Caco-2 (cell line): ENCODE data around the gene ULK3. TPM values are rescaled to one million over a fixed set of nuclear protein-coding genes. Genes with fewer than 3 reads are reported as not detected.

Experiments used
- BruUV-seq: library from RNA; stranded (reverse); fragments of 400-500 nt; replicated peaks from 2 replicates; lab custom pipeline; 2021; lab: Mats Ljungman, UMichigan
- CTCF ChIA-PET: fragments of 300-600 bp; sonication (Branson Sonifier 250); formaldehyde crosslinking; loops from one replicate; lab custom pipeline; 2022; ENCODE audit warnings: antibody characterized with exemption; lab: Charles Lee
- POLR2A ChIA-PET: fragments of 300-600 bp; sonication (Branson Sonifier 250); formaldehyde crosslinking; loops from one replicate; lab custom pipeline; 2022; ENCODE audit warnings: antibody characterized with exemption; lab: Charles Lee
- DNase-seq, 2 experiments: peaks; one replicate each; pipeline versions ENCODE4 v3.0.0 to v3.0.0-alpha.2; 2020 to 2022
- H3K27me3 ChIP-seq: replicated peaks from 2 replicates; pipeline ENCODE4 v1.6.0; 2011; ENCODE audit warnings: low read length; ENCODE audit not compliant: control insufficient read depth, insufficient read depth
- H3K36me3 ChIP-seq: 2 replicates; pipeline ENCODE4 v1.5.1; 2011; ENCODE audit warnings: low read length; ENCODE audit not compliant: control insufficient read depth, insufficient read depth
- H3K4me1 ChIP-seq: fragments of 250-450 bp; sonication (Bioruptor Pico); 2 replicates; pipeline ENCODE4 v1.5.1; 2020; ENCODE audit warnings: mild to moderate bottlenecking
- H3K4me3 ChIP-seq: 2 replicates; pipeline ENCODE4 v1.5.1; 2011; ENCODE audit warnings: low read depth, mild to moderate bottlenecking, control low read depth, low read length
- H3K9me3 ChIP-seq: fragments of 250-450 bp; sonication (Bioruptor Pico); 2 replicates; pipeline ENCODE4 v1.5.1; 2020; ENCODE audit warnings: mild to moderate bottlenecking, moderate library complexity
- H3K27ac Mint-ChIP-seq: one replicate; pipeline ENCODE4 v1.8.0; 2022; ENCODE audit warnings: mixed read lengths; ENCODE audit not compliant: unreplicated experiment
- H3K27me3 Mint-ChIP-seq: one replicate; pipeline ENCODE4 v1.8.0; 2022; ENCODE audit warnings: mixed read lengths; ENCODE audit not compliant: insufficient read depth, unreplicated experiment
- H3K36me3 Mint-ChIP-seq: one replicate; pipeline ENCODE4 v1.8.0; 2022; ENCODE audit warnings: mild to moderate bottlenecking, mixed read lengths; ENCODE audit not compliant: insufficient read depth, unreplicated experiment
- H3K4me1 Mint-ChIP-seq: one replicate; pipeline ENCODE4 v1.8.0; 2022; ENCODE audit warnings: low read depth, mixed read lengths; ENCODE audit not compliant: unreplicated experiment
- H3K4me3 Mint-ChIP-seq: one replicate; pipeline ENCODE4 v1.8.0; 2022; ENCODE audit warnings: mild to moderate bottlenecking, moderate library complexity, mixed read lengths; ENCODE audit not compliant: unreplicated experiment
- H3K9me3 Mint-ChIP-seq: one replicate; pipeline ENCODE4 v1.8.0; 2022; ENCODE audit warnings: mixed read lengths; ENCODE audit not compliant: unreplicated experiment
- CTCF ChIP-seq, 2 experiments: fragments of 200-600 bp in 1 of 2; IDR thresholded peaks; 1 replicate in 1 of 2; 2 replicates in 1 of 2; pipeline versions ENCODE4 v1.5.1 to v1.8.0; 2011 to 2022; ENCODE audit warnings: antibody characterized with exemption in 1 of 2, control low read depth in 1 of 2, inconsistent platforms in 1 of 2, low read depth in 1 of 2, low read length in 1 of 2, mild to moderate bottlenecking in 1 of 2, moderate library complexity in 1 of 2; ENCODE audit not compliant: insufficient read depth in 1 of 2, severe bottlenecking in 1 of 2, unreplicated experiment in 1 of 2
- intact Hi-C: fragments of 100-400 bp; cut with micrococcal nuclease; formaldehyde crosslinking; loops from one replicate; pipeline ENCODE4 v1.10.0; 2022; ENCODE audit not compliant: unreplicated experiment
- total RNA-seq: library from RNA; stranded (reverse); gene quantifications from 2 replicates; pipeline ENCODE4 v1.2.3, GENCODE V29; 2022

Gene ULK3
- total RNA-seq, 1 experiment from 2014 or later: 33.4 TPM

DNA sequence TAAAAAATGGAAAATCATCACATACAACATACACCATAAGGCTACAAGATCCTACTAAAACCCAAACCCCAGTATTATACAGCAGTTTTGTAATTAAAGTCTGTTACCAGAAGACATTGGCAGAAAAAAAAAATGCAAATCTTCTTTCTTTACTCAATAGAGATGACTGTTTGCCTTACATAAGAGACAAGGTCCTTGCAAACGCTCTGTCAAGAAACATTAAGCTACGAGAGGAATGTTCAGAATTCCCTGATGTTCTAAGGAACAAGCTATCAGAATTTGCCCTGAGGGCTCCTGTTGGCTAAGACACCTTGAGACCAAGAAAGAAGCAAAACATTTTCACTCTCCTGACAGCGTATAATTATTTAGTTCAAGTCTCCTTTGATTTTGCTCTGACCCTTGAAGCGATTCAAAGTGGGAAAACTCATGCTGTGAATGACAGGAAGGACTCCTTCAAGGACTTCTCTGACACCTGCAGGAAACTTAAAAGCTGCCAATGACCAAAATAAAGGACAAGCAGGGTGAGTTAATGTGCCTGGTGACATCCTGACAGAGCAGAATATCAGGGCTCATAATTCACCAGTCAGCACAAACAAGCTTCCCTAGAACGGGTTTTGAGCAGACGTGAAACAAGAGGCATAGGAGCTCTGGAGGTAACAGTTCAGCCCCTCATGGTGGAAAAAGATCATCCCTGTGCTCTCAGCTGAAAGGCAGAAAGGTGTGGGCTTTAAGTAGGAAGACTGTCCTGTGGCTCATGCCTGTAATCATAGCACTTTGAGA lies 27.7 kb upstream of the ULK3 start:
- no peaks in the 10 kb centered on the region for H3K27me3 Mint-ChIP-seq
- TF ChIP-seq CTCF (IDR thresholded peaks at IDR 0.05; ENCODE audit: insufficient read depth in 1 of 2, low read depth in 1 of 2, low read length in 1 of 2, severe bottlenecking in 1 of 2, unreplicated experiment in 1 of 2): no peak
- Histone ChIP-seq H3K9me3 (peaks cover 6% of the 10 kb centered on the region; the same call in 1 of the 2 replicates), H3K36me3 (peaks cover 3% of the 10 kb centered on the region; the same call in 1 of the 2 replicates), H3K4me3 (no peak overlapping the region), H3K4me1 (peaks cover 51% of the 10 kb centered on the region), H3K27me3 (no peaks in the 10 kb centered on the region)
- ChIA-PET POLR2A (interaction anchor here (0.6 to 1.2 kb wide), 8 partner anchors 14 to 498 kb away, joined by 3 to 12 read pairs (median 4); partner anchors contain the start of genes COX5A, FAM219B, MAN2C1 and MPI), CTCF (interaction anchor here (0.7 to 1.4 kb wide), 5 partner anchors 9 to 89 kb away, joined by 3 to 14 read pairs (median 3); no protein-coding TSS in a partner anchor)
- peak; percentile 63 to 67 for DNase-seq
- BruUV-seq: no TSS peak
- peak overlapping the region; percentile 64 for H3K4me3 Mint-ChIP-seq
- peaks cover 36% of the 10 kb centered on the region for H3K4me1 Mint-ChIP-seq
- intact Hi-C loops: loop anchor here (5.0 kb wide), 1 partner anchor 37 kb away; the partner anchor contains the start of gene FAM219B
- no peaks in the 10 kb centered on the region for H3K9me3 Mint-ChIP-seq
- H3K27ac Mint-ChIP-seq: peak overlapping the region; percentile 86
- H3K36me3 Mint-ChIP-seq: peaks cover 59% of the 10 kb centered on the region

DNA sequence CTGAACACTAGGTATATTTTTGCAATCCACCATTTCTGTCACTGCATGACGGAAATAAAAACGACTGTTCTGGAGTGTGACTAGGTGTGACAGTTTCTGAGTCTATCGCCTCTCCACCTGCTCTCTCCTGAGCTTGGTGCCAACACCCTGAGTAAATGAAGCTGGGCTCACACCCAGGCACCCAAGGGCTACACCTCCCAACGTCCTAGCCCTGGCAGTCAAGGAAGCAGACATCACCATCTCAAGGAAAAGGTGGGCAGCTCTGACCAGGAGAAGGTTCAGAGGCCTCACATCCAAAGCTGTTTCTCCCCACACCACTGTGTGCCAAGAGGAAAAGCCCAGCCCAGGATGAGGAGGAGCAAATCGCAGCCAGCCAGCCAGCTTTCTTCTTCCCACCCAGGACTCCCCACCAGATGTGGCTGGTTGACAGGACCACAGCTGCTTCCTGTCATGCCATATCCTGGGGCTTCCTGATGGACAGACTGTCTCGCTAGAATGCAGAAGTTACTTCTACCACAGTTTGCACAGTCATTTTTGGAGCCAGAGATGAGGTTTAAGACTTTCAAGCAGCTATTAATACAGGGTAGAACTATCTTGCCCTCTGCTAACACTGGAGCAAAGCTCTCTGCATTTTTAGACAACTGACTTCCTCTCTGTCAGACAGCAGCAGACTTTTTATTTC lies 26.9 kb upstream of the ULK3 start:
- BruUV-seq: no TSS peak
- Histone ChIP-seq H3K27me3 (no peaks in the 10 kb centered on the region), H3K4me3 (no peak overlapping the region), H3K9me3 (peaks cover 6% of the 10 kb centered on the region; the same call in 1 of the 2 replicates), H3K36me3 (peaks cover 3% of the 10 kb centered on the region; the same call in 1 of the 2 replicates), H3K4me1 (peaks cover 51% of the 10 kb centered on the region)
- peaks cover 41% of the 10 kb centered on the region for H3K4me1 Mint-ChIP-seq
- no peaks in the 10 kb centered on the region for H3K9me3 Mint-ChIP-seq
- DNase-seq: no peak
- intact Hi-C loops: loop anchor here (5.0 kb wide), 1 partner anchor 37 kb away; the partner anchor contains the start of gene FAM219B
- CTCF ChIA-PET: interaction anchor here (1.0 to 1.4 kb wide), 5 partner anchors 9 to 88 kb away, joined by 3 to 14 read pairs (median 3); no protein-coding TSS in a partner anchor
- POLR2A ChIA-PET: interaction anchor here (0.9 to 1.2 kb wide), 4 partner anchors 20 to 498 kb away, joined by 3 to 5 read pairs (median 4); partner anchors contain the start of genes COX5A, MAN2C1 and MPI
- peak overlapping the region; percentile 64 for H3K4me3 Mint-ChIP-seq
- peaks cover 59% of the 10 kb centered on the region for H3K36me3 Mint-ChIP-seq
- no peak for TF ChIP-seq CTCF (IDR thresholded peaks at IDR 0.05; ENCODE audit: insufficient read depth in 1 of 2, low read depth in 1 of 2, low read length in 1 of 2, severe bottlenecking in 1 of 2, unreplicated experiment in 1 of 2)
- H3K27me3 Mint-ChIP-seq: no peaks in the 10 kb centered on the region
- peak overlapping the region; percentile 86 for H3K27ac Mint-ChIP-seq

- no peak overlapping the region for H3K4me3 Mint-ChIP-seq
- peak overlapping the region; percentile 86 for H3K27ac Mint-ChIP-seq
- no peak overlapping the region for H3K4me3 ChIP-seq
- no peaks in the 10 kb centered on the region for H3K27me3 ChIP-seq
- TF ChIP-seq CTCF (IDR thresholded peaks at IDR 0.05; ENCODE audit: insufficient read depth in 1 of 2, low read depth in 1 of 2, low read length in 1 of 2, severe bottlenecking in 1 of 2, unreplicated experiment in 1 of 2): no peak
- H3K36me3 Mint-ChIP-seq: peaks cover 64% of the 10 kb centered on the region
- peaks cover 6% of the 10 kb centered on the region; the same call in 1 of the 2 replicates for H3K9me3 ChIP-seq
- peaks cover 51% of the 10 kb centered on the region for H3K4me1 ChIP-seq
- H3K36me3 ChIP-seq: peaks cover 3% of the 10 kb centered on the region; the same call in 1 of the 2 replicates
- H3K27me3 Mint-ChIP-seq: no peaks in the 10 kb centered on the region
- intact Hi-C loops: no loop called here
- H3K9me3 Mint-ChIP-seq: no peaks in the 10 kb centered on the region
- POLR2A ChIA-PET: no interaction called here
- CTCF ChIA-PET: interaction anchor here (1.2 to 1.4 kb wide), 3 partner anchors 10 to 88 kb away, joined by 3 to 4 read pairs (median 3); no protein-coding TSS in a partner anchor
- H3K4me1 Mint-ChIP-seq: peaks cover 45% of the 10 kb centered on the region
- DNase-seq: no peak
- no TSS peak for BruUV-seq
Measured at GRCh38 chr15:74869372-74869725, 26.4 kb upstream of the ULK3 start.
